Gastroesophageal sphincter (tissue), 3 donors: ENCODE results near the gene AXIN1.
A peak's percentile ranks its signal among the peaks of the same experiment; 100 is the strongest.

Experiments used
- EP300 ChIP-seq: sonication (generic); formaldehyde crosslinking; IDR thresholded peaks from one replicate; pipeline ENCODE4 v1.6.1; 2017; ENCODE audit warnings: antibody characterized with exemption, mild to moderate bottlenecking
- POLR2A ChIP-seq, 2 donors: fragments of 450-650 bp; IDR thresholded peaks; one replicate each; pipeline ENCODE4 v1.6.1; 2017; ENCODE audit warnings: antibody characterized with exemption in 2 of 2, mild to moderate bottlenecking in 2 of 2, moderate library complexity in 1 of 2
- TF ChIP-seq, protein P1 (sequence below), 4 experiments: fragments of 200-600 bp in 2 of 4; fragments of 450-650 bp in 2 of 4; sonication (generic) in 1 of 4; IDR thresholded peaks; one replicate each; pipeline ENCODE4 v1.5.1; 2017 to 2019; ENCODE audit warnings: antibody characterized with exemption in 4 of 4, mild to moderate bottlenecking in 2 of 4, moderate library complexity in 2 of 4

- TF ChIP-seq, protein P1, sequence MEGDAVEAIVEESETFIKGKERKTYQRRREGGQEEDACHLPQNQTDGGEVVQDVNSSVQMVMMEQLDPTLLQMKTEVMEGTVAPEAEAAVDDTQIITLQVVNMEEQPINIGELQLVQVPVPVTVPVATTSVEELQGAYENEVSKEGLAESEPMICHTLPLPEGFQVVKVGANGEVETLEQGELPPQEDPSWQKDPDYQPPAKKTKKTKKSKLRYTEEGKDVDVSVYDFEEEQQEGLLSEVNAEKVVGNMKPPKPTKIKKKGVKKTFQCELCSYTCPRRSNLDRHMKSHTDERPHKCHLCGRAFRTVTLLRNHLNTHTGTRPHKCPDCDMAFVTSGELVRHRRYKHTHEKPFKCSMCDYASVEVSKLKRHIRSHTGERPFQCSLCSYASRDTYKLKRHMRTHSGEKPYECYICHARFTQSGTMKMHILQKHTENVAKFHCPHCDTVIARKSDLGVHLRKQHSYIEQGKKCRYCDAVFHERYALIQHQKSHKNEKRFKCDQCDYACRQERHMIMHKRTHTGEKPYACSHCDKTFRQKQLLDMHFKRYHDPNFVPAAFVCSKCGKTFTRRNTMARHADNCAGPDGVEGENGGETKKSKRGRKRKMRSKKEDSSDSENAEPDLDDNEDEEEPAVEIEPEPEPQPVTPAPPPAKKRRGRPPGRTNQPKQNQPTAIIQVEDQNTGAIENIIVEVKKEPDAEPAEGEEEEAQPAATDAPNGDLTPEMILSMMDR (IDR thresholded peaks at IDR 0.05), result peak in 3 of 4 experiments; percentile 64 to 76 (median 69)
- no peak for TF ChIP-seq POLR2A (IDR thresholded peaks at IDR 0.05)
- no peak for TF ChIP-seq EP300
Observed at GRCh38 chr16:391885-392335, 39.4 kb upstream of the AXIN1 start.
